IMR-90 (cell line): ENCODE measurements around the gene ZNF248. TPM values are rescaled to one million over a fixed set of nuclear protein-coding genes. Genes with fewer than 3 reads are reported as not detected.

Experiments
- ATAC-seq: fragments of 200-7000 bp; cut with Tn5 transposase; 2 replicates; pipeline ENCODE4 v1.9.1; 2020; ENCODE audit warnings: low read depth, mild to moderate bottlenecking, moderate library complexity
- BruUV-seq: library from RNA; stranded (reverse); fragments of 400-500 nt; replicated peaks from 2 replicates; lab custom pipeline; 2021; lab: Mats Ljungman, UMichigan
- CTCF ChIA-PET: fragments of 300-600 bp; formaldehyde crosslinking; extraction: SDS; loops from one replicate; lab custom pipeline; 2021; ENCODE audit warnings: antibody characterized with exemption; lab: Yijun Ruan, JAX
- POLR2A ChIA-PET: fragments of 300-600 bp; sonication (Branson Sonifier 250); formaldehyde crosslinking; loops from one replicate; lab custom pipeline; 2022; ENCODE audit warnings: antibody characterized with exemption; ENCODE audit not compliant: unreplicated experiment; lab: Charles Lee
- DNase-seq: peaks from one replicate; pipeline ENCODE4 v3.0.0; 2013
- H2AFZ ChIP-seq: replicated peaks from 2 replicates; pipeline ENCODE3; 2013; ENCODE audit warnings: low read length, mild to moderate bottlenecking; ENCODE audit not compliant: poor library complexity
- H2AK5ac ChIP-seq: 2 replicates; pipeline ENCODE4 v1.6.1; 2013; ENCODE audit warnings: low read depth, low read length, inconsistent platforms
- H2AK9ac ChIP-seq: replicated peaks from 2 replicates; pipeline ENCODE3; 2013; ENCODE audit warnings: mild to moderate bottlenecking, low read depth, low read length, moderate library complexity; ENCODE audit not compliant: poor library complexity
- H2BK120ac ChIP-seq: 2 replicates; pipeline ENCODE4 v1.6.1; 2013; ENCODE audit warnings: low read depth, low read length, inconsistent platforms
- H2BK15ac ChIP-seq: 3 replicates; pipeline ENCODE4 v1.6.1; 2013; ENCODE audit warnings: low read depth, low read length, inconsistent platforms
- H2BK20ac ChIP-seq: 2 replicates; pipeline ENCODE4 v1.6.1; 2013; ENCODE audit warnings: low read depth, mild to moderate bottlenecking, inconsistent platforms, low read length, moderate library complexity
- H2BK5ac ChIP-seq: 2 replicates; pipeline ENCODE4 v1.6.1; 2013; ENCODE audit warnings: mild to moderate bottlenecking, low read depth, low read length, inconsistent platforms; ENCODE audit not compliant: poor library complexity, severe bottlenecking
- H3K14ac ChIP-seq: replicated peaks from 2 replicates; pipeline ENCODE4 v1.6.1; 2013; ENCODE audit warnings: low read depth, low read length, inconsistent platforms
- H3K18ac ChIP-seq: 2 replicates; pipeline ENCODE4 v1.6.1; 2013; ENCODE audit warnings: low read depth, low read length, control low read depth
- H3K23ac ChIP-seq: 2 replicates; pipeline ENCODE4 v1.6.1; 2013; ENCODE audit warnings: low read depth, low read length, inconsistent platforms
- H3K27ac ChIP-seq: 2 replicates; pipeline ENCODE4 v1.5.1; 2013; ENCODE audit warnings: mild to moderate bottlenecking, control low read depth, low read length; ENCODE audit not compliant: insufficient read depth
- H3K27me3 ChIP-seq: 2 replicates; pipeline ENCODE4 v1.6.1; 2013; ENCODE audit warnings: low read length; ENCODE audit not compliant: control insufficient read depth, insufficient read depth
- H3K36me3 ChIP-seq: 2 replicates; pipeline ENCODE4 v1.6.1; 2013; ENCODE audit warnings: low read length, mixed read lengths; ENCODE audit not compliant: control insufficient read depth, insufficient read depth
- H3K4ac ChIP-seq: 2 replicates; pipeline ENCODE4 v1.6.1; 2013; ENCODE audit warnings: low read depth, low read length, inconsistent platforms
- H3K4me1 ChIP-seq: 2 replicates; pipeline ENCODE4 v1.6.1; 2013; ENCODE audit warnings: low read length, mixed read lengths; ENCODE audit not compliant: control insufficient read depth, insufficient read depth
- H3K4me2 ChIP-seq: 2 replicates; pipeline ENCODE4 v1.6.1; 2013; ENCODE audit warnings: low read depth, mild to moderate bottlenecking, control low read depth, low read length, moderate library complexity
- H3K4me3 ChIP-seq: 2 replicates; pipeline ENCODE4 v1.5.1; 2013; ENCODE audit warnings: low read depth, mild to moderate bottlenecking, control low read depth, low read length, moderate library complexity; ENCODE audit not compliant: insufficient read depth
- H3K56ac ChIP-seq: 2 replicates; pipeline ENCODE4 v1.6.1; 2013; ENCODE audit warnings: low read length, inconsistent platforms; ENCODE audit not compliant: insufficient read depth; ENCODE audit errors: extremely low read depth
- H3K79me1 ChIP-seq, 2 experiments: 2 replicates each; pipeline ENCODE4 v1.6.1; 2013; ENCODE audit warnings: low read length in 2 of 2, inconsistent platforms in 1 of 2, low read depth in 1 of 2
- H3K9ac ChIP-seq: 2 replicates; pipeline ENCODE4 v1.6.1; 2013; ENCODE audit warnings: low read depth, low read length, control low read depth
- H3K9me1 ChIP-seq: 2 replicates; pipeline ENCODE4 v1.6.1; 2013; ENCODE audit warnings: low read length, inconsistent platforms; ENCODE audit not compliant: insufficient read depth
- H3K9me3 ChIP-seq: 2 replicates; pipeline ENCODE4 v1.6.1; 2013; ENCODE audit warnings: low read length; ENCODE audit not compliant: control insufficient read depth, insufficient read depth
- H4K20me1 ChIP-seq: 2 replicates; pipeline ENCODE4 v1.6.1; 2013; ENCODE audit warnings: low read length, inconsistent platforms; ENCODE audit not compliant: insufficient read depth
- H4K5ac ChIP-seq: 2 replicates; pipeline ENCODE4 v1.6.1; 2013; ENCODE audit warnings: mild to moderate bottlenecking, low read depth, low read length, control low read depth
- H4K8ac ChIP-seq, 2 experiments: 2 replicates each; pipeline ENCODE4 v1.6.1; 2013; ENCODE audit warnings: low read depth in 2 of 2, low read length in 2 of 2, control low read depth in 1 of 2, inconsistent platforms in 1 of 2
- H4K91ac ChIP-seq: 2 replicates; pipeline ENCODE4 v1.6.1; 2013; ENCODE audit warnings: low read depth, low read length, inconsistent platforms; ENCODE audit not compliant: insufficient read depth
- CEBPB ChIP-seq: IDR thresholded peaks from 2 replicates; pipeline ENCODE4 v1.6.1; 2012; ENCODE audit warnings: low read depth, low read length, improper control_type of control experiment
- ELK1 ChIP-seq: fragments of 150-350 bp; IDR thresholded peaks from 2 replicates; pipeline ENCODE4 v1.6.1; 2016; ENCODE audit warnings: low read depth, mild to moderate bottlenecking, low read length, moderate library complexity, borderline replicate concordance
- WGBS, 2 experiments: methylation state at CpG; one replicate each; pipeline versions ENCODE4 v1.1.5 to v1.1.7; 2013; ENCODE audit warnings: missing lambda C conversion rate in 2 of 2; ENCODE audit not compliant: insufficient read length in 1 of 2; ENCODE audit errors: extremely low coverage in 2 of 2; 5-methylcytosine and 5-hydroxymethylcytosine counted together
- dilution Hi-C: fragments of 300-500 bp; cut with HindIII; formaldehyde crosslinking; loops from one replicate; pipeline ENCODE4 v1.14.3; 2018; ENCODE audit warnings: low sequenced_read_pairs; ENCODE audit not compliant: unreplicated experiment
- in situ Hi-C: fragments of 300-500 bp; cut with MboI; formaldehyde crosslinking; loops from 3 replicates; pipeline ENCODE4 v1.14.3; 2019; ENCODE audit warnings: low sequenced_read_pairs, inconsistent platforms, mixed read lengths
- intact Hi-C: fragments of 100-400 bp; cut with micrococcal nuclease; formaldehyde crosslinking; loops from 2 replicates; pipeline ENCODE4 v1.10.0; 2022
- polyA plus RNA-seq, 3 experiments: library from polyadenylated mRNA; depleted of rRNA; stranded (reverse); fragments of >200 nt; gene quantifications; 2 replicates each; pipeline ENCODE4 v1.2.3, GENCODE V29; 2012; ENCODE audit warnings: low replicate concordance in 1 of 3
- total RNA-seq: library from RNA; depleted of rRNA; stranded (reverse); fragments of >200 nt; gene quantifications from 2 replicates; pipeline ENCODE4 v1.2.3, GENCODE V29; 2012

Gene ZNF248
- total and polyA plus RNA-seq, 2 of the 4 experiments (the other 2 are of a cell fraction), result 5.1 to 5.7 TPM

- Histone ChIP-seq H3K9me1 (no peaks in the 10 kb centered on the region), H3K27me3 (no peaks in the 10 kb centered on the region), H3K56ac (no peak overlapping the region), H2BK5ac (no peak overlapping the region), H2BK20ac (no peak overlapping the region), H4K5ac (no peak overlapping the region), H2BK120ac (no peak overlapping the region), H3K14ac (no peak overlapping the region), H3K4ac (no peak overlapping the region), H3K9ac (no peak overlapping the region), H3K36me3 (no peaks in the 10 kb centered on the region), H3K27ac (no peak overlapping the region), H2AK5ac (no peak overlapping the region), H3K9me3 (no peaks in the 10 kb centered on the region), H4K91ac (no peak overlapping the region), H3K4me2 (no peak overlapping the region), H3K4me1 (no peaks in the 10 kb centered on the region), H2BK15ac (no peak overlapping the region), H2AK9ac (no peak overlapping the region), H3K18ac (no peak overlapping the region), H3K79me1 (no peaks in the 10 kb centered on the region), H2AFZ (no peak overlapping the region), H4K20me1 (no peaks in the 10 kb centered on the region), H4K8ac (no peak overlapping the region), H3K23ac (no peak overlapping the region), H3K4me3 (no peak overlapping the region)
- intact Hi-C loops, result no loop called here
- dilution Hi-C loops, result no loop called here
- TF ChIP-seq ELK1 (no peak), CEBPB (peak; percentile 30; the same call in 1 of the 2 replicates)
- POLR2A ChIA-PET, result no interaction called here
- BruUV-seq, result no TSS peak
- CTCF ChIA-PET, result no interaction called here
- DNase-seq, result no peak
- no peak for ATAC-seq
- no CpG with 5 or more reads among the region's 3 CpGs for WGBS, 2 experiments
- in situ Hi-C loops, result no loop called here
Observed at GRCh38 chr10:37868796-37869195, 11.4 kb upstream of the ZNF248 start.
